HG02571 (cell line): ENCODE data around the gene TP63.

ENCODE experiments used
- ATAC-seq: cut with Tn5 transposase; IDR thresholded peaks from one replicate; pipeline ENCODE4 v1.9.1; 2021; ENCODE audit warnings: mild to moderate bottlenecking, moderate library complexity; ENCODE audit not compliant: unreplicated experiment

Gene TP63

DNA sequence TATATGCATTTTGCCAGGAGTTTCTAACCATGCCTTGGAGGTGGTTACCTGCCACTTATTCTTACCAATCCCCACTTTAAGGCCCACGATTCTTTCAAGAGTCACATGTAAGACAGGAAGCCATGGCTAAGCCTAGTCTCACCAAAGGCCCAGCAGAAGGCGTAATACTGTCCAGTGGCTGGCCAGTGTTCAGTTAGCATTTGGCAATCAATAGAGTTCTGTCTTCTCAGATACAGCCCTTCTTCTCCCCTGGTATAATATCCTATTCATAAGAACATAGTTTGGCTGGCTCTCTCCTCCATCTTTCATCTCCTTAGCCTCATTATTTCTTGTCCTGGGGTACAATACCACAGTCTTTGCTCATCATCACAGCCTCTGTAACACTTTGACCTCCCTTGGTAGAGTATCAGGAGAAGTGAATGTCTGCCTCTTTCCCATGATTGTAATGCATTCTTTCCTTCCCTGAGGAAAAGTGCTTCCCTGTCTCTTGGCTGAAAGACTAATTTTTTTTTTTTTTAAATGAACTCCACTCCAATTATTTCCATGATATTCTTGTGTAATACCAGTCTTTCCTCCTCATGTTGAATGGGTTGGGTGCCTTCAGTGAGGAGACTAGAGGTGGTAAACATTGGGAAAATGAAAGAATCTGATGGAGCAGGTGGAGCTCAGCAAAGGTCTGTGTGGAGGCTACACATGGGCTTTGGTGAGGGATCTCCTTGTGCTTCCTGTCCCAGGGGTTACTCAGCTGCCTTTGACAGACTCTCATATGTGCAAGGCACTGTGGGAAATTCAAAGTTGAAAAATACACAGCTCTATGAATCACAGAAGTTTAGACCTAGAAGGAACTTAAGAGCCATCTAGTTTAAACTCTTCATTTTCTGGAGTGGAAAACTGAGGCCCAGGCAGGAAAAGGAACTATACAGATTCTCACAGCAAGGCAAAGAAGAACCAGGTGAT is 271.3 kb downstream of the TP63 start:
- ATAC-seq = no peak

DNA sequence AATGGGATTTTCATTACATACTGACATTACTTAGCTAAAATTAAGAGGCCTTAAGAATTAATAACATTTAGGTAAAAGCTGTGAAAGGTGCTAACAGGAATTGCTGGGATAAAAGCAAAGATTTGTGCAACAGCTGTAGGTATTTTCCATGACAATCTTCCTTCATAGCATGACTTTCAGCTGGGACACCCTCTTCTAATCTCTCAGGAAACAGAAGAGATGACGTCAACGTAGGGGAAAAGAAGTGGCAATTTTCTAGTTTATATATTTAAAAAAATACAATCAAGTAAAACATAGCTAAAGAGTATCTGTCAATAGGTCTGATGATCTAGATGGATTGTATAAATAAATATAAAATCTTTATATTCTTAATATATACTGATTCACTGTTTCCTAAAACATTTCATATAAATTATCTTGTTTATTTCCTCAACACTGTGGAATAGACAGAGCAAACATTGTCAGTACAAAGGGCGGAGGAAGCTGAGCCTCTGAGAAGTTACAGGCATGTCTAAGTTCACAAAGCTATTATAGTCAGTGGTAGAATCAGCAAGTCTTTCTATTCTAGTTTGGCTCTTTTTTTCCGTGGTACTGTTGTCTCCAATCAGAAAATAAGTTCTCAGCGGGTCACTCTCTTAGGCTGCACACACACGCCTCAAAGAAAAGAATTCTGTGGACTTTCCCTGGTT is 272.5 kb downstream of the TP63 start:
- no peak for ATAC-seq

DNA sequence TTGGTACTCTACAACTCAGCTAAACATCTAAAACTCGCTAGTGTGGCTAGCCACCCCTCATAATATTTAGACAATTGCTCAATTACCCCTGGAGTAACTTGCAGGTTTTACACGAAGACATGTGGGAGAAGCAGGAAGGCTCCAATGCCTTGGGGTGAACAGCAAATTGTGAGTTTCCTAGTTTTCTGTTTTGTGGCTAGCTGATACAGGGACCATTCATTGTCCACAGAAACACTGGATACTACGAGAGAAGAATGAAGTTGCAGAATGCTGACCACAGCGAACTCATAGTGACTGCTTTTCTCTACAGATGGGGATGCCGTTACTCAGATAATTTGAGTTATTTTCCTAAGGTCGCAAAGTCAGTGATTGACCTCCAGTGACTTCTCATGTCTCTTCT is 276.6 kb downstream of the TP63 start:
- no peak for ATAC-seq

DNA sequence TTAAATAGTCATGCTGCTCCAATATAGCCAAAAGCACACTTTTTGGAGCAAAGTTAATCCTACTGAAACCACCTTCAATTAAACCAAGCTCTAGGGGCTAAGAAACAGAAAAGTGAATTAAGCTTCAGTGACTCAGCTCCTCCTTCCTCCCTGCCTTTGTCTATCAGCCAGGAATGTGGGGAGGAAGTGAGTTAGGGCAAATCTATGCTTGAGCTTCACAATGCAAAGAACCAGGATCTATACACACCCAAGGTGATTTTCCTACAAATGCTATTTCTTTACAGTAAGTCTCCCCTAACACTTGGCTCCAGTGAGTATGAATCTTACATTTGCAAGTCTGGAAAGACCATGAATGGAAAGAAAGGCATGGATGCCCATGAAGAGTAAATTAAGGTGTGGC is 277.5 kb downstream of the TP63 start:
- no peak for ATAC-seq

DNA sequence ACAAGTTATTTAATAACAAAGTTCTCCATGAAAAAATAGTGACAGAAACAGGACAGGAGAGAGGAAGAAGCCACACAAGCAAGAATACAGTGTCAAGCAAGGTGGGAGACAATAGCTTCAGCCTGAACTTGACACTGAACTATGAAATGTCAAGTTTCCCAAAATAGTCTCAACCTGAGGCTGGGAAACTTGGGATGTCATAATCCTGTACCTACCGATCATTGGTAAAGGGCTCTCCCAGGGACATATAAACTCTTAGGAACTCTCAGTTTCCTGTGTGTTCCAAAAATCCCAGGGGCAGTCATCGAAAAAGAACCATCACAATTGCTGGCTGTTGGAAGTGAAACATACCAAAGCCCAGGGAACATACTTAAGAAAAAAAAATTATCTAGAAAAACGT is 277.9 kb downstream of the TP63 start:
- ATAC-seq = no peak

DNA sequence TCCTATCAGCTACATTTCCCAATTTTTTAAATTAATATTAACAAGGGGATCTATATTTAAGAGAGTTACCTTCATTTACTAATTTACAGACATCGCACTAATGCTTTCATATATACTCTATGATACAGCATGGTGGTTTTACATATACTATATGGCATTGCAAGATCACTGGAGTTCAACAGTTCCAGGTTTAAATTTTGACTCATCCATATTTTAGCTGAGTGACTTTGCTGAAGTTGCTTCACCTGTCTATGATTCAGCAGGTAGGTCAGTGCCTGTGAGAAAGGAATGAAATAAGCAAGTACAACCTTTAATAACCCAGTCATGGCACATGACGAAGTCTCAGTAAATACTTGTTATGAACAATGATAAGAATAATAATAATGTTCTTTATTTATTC is 278.4 kb downstream of the TP63 start:
- no peak for ATAC-seq

DNA sequence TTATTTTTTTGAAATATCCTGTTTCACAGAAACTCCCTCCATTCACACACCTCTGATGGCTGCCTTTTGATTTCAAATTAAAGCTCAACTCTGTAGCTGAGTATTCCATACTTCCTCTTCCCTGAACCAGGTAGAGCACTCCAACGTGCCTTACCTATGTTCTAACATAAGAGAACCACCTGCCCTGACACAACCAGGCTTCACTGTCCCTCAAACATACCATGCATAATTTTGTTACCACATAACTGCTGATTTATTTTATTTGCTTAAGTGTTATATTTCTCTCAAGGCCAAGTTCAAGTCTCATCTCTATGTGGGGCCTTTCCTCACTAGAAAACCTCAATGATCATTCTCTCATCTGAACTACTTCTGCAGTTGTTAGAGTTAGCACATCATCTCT is 279.8 kb downstream of the TP63 start:
- ATAC-seq = no peak

DNA sequence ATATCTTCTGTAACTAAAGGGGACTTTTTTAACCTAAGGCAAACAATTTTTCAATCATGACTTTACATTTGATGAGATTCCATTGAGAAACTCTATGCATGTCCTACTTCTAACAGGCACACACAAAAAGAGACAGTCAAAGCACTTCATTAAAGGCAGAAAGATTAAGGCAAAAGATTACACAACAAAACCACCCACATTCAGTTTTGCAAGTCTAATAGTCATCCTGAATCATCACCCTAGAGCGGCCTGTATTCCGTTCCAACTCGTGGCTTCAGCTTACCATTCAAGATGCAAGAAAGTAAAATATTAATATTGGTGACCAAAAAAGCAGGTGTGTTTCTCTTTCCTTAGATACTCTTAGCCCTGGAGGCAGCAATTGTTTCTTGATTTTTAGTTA is 283.6 kb downstream of the TP63 start:
- ATAC-seq = no peak

DNA sequence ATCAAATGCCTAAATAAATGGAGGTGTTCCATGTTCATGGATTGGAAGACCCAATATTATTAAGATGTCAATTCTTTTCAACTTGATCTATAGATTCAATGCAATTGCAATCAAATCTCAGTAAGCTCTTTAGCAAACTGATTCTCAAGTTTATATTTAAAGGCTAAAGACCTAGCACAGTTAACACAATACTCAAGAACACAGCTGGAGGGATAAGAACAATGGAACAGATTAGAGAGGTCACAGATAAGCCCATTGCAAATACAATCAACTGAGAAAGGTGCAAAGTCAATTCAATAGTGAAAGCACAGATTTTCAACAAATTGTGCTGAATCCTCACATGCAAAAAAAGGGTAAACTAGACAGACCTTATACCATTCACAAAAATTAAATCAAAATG is 290.6 kb downstream of the TP63 start:
- ATAC-seq = no peak

DNA sequence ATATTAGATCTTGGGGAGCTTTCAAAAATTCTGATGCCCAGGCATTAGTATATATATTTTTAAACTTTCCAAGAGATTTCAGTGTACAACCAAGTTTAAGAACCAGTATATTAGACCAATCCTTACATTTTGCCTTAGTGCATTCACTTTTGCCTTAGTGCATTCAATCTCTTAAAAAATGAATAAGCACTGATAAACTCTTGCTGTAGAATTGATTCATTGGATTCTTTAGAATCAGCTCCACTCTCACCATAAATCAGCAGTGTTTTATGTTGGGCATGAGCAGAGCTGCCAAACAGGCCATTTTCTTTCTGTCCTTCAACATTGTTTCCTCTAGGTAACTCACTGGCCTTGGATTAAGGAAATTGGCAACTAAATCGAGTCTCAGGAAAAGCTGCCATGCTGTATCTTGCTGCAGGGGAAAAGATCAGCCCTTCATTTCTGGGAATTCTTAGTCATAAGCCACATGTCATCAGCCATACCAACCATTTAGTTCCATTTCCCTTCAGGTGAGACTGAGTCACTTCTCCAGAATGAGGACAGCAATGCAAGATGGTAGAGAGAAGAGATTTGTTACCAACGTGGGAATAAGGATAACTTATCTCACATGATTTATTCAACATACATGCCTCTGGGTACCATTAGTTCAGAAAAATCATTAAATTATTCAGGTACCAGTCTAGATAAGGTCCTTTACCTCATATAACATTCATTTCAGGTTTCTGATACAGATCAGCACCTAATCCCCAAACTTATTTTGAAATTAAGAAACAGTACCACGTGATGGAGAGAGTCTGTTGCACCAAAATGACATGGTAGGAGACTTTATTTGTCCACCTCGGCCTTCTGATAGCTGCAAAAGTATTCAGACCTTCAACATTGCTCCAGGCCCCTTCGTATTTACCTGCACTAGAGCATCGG is 297.0 kb downstream of the TP63 start:
- no peak for ATAC-seq

DNA sequence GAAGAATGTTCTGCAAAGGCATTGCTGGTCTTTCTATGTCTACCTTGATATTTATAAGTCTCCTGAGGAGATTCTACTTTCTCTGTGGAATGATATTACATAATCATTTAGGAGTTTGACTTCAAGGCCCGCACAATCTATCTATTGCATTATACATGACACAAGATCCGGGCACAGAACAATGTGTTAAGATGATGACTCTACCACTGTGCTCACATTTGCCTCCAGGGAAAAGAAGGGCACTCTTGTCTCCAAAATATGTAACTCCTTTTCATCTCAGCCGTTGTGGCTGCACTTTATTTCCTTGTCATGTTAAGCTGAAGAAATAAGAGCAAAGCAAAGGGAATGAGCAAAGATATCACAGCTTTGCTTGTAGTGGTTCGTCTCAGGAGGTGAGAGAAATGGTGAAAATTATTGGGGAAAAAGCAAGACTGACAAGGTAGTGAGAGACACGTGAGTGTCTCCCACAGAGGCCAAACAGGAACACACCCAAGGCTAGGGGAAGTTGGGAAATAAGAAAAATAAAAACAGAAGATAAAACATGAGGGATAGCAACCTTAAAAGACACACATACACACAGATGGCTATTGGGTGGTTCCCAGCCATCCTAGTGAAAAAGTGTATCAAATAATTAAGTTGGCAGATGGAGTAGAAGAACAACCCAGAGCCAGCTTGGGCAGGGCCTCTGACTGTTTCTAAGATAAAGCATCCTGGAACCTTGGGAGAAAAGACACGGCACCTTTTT is 305.2 kb downstream of the TP63 start:
- no peak for ATAC-seq

DNA sequence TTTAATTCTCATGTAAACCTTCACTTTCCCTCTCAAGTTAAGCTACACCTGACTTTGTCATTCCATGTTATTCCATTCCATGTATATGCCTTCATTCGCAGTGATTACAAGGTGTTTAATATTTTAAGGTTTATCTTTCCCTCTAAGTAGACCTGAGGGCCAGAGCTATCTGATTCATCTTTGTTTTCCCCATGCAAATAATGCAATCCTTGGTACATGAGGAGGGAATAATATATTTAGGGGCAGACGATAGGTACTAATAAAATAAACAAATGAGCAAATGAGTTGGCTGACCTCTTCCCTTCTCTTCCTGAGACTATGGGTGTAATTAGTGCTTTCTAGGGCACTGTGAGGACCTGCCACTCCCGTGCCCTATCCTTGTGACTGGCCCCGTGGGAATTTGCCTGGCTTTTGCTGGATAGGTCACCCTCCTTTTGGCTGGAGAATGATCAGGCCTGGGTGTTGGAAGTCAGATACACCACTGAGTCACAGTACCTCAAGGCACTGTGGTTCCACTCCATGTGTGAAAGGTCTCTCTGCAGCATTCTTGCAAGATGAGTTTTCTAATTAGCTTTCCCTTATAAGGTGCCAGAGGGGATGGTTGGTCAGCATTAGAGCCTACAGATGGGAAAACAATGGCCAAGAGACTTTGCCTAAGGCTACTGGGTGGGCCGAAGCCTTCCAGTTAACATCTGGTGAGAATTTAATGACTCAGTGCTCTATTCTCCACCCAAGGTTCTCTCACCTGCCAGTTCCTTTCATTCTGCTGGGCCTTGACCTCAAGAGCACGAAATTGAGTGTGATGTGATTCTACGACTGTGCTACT is 306.3 kb downstream of the TP63 start:
- ATAC-seq = no peak

DNA sequence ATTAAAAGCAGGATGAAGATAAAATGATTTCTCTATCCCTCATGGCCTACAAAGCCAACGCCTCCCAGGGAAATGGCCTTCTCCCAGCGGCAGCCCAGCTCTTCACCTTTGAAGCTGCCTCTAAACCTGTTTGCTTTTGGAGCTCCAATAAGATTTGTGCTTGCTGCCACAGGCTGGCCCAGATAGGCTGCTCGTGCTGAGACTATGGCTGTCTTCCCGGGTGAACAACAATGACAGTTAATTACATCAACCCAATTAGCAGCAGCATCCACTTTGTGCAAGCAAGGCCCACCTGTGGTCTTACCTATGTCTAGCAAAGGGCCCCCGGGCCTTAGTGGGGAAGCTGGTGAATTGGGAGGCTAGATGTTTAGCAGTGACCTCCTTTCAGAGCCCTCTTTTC is 309.9 kb downstream of the TP63 start:
- no peak for ATAC-seq

DNA sequence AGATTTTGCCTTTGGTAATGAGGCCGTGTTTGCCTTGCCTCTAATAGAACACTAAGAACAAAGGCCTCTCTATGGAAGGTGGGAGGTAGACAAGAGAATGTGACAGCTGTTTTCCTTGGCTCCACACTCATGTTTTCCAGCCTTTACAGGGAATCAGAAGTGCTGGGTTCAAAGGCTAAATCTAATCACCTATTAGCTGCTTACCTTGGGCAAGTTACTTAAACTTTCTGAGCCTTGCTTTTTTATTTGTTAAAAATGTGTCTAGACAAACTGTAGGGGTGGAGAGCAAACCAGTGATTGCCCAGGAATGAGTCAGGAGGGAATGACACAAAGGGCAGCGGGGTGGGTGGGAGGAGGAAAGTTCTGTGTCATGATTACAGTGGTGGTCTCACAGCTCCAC is 310.5 kb downstream of the TP63 start:
- ATAC-seq = no peak

DNA sequence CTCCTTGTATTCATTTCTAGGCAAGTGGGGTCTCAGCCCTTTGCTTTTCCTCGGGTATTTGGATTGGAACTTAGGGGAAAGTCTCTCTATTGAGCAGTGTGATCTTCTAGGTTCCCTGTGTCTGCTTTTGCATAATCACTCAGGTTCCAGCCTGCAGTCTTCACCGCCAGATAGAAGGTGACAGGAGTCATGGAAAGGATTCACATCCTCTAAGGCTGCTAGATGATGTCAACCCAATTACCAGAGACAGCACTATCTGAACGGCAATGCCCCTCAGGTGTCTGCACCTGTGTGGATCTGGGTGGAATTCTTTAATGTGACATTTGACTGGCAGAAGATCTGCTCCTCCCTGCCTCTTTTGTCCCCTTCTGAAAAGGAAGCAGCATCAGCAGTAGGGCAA is 311.8 kb downstream of the TP63 start:
- ATAC-seq = no peak

DNA sequence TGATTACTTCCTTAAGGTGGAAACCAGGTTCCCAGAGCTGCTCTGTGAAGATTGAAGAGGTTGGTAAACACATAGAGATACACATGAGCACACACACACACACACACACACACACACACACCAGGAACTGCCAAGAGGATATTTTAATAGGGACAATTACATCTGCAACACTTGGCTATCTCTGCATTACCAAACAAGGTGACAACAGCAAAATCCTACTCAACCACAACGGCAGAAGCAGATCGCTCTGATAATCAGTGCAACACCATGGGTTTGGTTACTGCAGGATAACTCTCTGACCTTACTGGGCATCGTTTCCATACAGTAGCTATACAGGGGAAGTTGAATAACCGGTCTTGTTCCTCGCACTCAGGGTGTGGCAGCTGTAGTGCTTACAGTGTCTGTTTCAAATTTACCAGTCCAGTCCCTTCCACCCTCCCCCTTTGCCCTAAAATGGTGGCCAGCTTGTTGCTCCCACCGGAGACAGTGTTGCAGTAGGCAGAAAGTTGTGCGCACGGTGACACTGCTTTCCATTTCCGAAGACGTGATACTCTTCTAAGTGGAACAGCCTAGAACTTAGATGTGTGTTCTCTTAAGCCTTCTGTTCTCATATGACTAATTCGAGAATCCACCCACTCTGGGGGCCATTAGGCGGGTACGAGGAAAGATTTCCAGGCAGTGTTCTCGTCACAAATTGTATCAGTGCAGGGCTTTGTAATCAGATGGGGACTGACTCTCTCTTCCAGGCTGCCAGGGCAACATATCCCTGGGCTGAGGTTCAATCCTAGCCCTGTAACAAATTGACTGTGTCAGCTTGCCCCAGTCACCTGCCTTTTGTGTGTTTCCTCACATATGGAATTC is 313.3 kb downstream of the TP63 start:
- no peak for ATAC-seq

DNA sequence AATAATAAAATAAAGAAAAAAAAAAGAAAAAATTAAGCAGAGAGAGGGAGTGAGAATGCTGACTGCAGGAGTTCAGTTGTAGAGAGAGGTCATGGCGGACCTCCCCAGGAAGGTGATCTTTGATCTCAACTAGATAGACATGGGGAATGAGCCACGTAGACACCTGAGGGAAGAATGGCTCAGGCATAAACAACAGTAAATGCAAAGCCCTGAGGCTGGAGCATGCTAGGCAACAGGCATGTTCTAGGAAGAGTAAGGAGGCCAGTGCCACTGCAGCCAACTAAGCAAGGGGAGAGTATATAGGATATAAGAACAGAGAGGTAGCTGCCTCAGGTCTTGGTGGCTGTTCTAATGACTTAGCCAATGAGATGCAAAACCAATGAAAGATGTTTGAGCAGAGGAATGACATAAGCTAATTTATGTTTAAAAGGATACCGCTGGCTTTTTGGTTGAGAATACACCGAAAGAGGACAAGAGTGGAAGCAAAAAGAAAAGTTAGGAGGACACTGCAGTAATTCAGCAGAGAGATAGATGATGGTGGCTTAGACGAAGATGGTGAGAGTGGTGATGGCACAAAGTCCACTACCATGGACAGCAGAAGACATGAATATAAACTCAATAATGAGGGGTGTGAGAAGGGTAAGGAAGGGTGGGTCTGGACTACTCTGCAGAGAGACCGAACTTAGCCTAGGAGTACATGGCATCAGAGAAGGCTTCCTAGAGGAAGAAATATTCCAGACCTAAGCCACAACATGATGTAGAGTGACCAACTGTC is 314.9 kb downstream of the TP63 start:
- no peak for ATAC-seq
